GM23338 (cell line): ENCODE measurements around the gene PURA. TPM values are rescaled to one million over a fixed set of nuclear protein-coding genes. Genes with fewer than 3 reads are reported as not detected.

Source experiments
- ATAC-seq: fragments of 200-7000 bp; cut with Tn5 transposase; 3 replicates; pipeline ENCODE4 v1.9.1; 2020
- DNase-seq: peaks from one replicate; pipeline ENCODE4 v3.0.0-alpha.2; 2015; ENCODE audit warnings: low spot score
- H2AFZ ChIP-seq: fragments of 200-600 bp; sonication (generic); 2 replicates; pipeline ENCODE4 v1.8.0; 2016; ENCODE audit warnings: antibody characterized with exemption, mild to moderate bottlenecking, moderate library complexity
- H3F3A ChIP-seq: fragments of 200-600 bp; sonication (generic); replicated peaks from 2 replicates; pipeline ENCODE4 v1.8.0; 2017; ENCODE audit warnings: antibody characterized with exemption, mixed run types, low read depth
- H3K27ac ChIP-seq: fragments of 200-600 bp; sonication (generic); 2 replicates; pipeline ENCODE4 v1.6.1; 2016; ENCODE audit warnings: low read depth
- H3K27me3 ChIP-seq: fragments of 200-600 bp; sonication (generic); 2 replicates; pipeline ENCODE4 v1.8.0; 2016; ENCODE audit warnings: mild to moderate bottlenecking, mixed run types, moderate library complexity; ENCODE audit not compliant: insufficient read depth
- H3K36me3 ChIP-seq: fragments of 200-600 bp; sonication (generic); 2 replicates; pipeline ENCODE4 v1.8.0; 2016; ENCODE audit warnings: mild to moderate bottlenecking; ENCODE audit not compliant: insufficient read depth
- H3K4me1 ChIP-seq: fragments of 200-600 bp; sonication (generic); 2 replicates; pipeline ENCODE4 v1.8.0; 2016; ENCODE audit warnings: mild to moderate bottlenecking, moderate library complexity; ENCODE audit not compliant: insufficient read depth
- H3K4me2 ChIP-seq: fragments of 200-600 bp; sonication (generic); 2 replicates; pipeline ENCODE4 v1.7.1; 2017; ENCODE audit warnings: mixed run types
- H3K4me3 ChIP-seq: fragments of 200-600 bp; sonication (generic); 2 replicates; pipeline ENCODE4 v1.6.1; 2016; ENCODE audit warnings: mixed run types
- H3K79me2 ChIP-seq: fragments of 200-600 bp; sonication (generic); replicated peaks from 2 replicates; pipeline ENCODE4 v1.8.0; 2017; ENCODE audit warnings: mild to moderate bottlenecking; ENCODE audit not compliant: insufficient read depth
- H3K9me2 ChIP-seq: fragments of 200-600 bp; sonication (generic); 2 replicates; pipeline ENCODE4 v1.8.0; 2017; ENCODE audit not compliant: insufficient read depth
- H4K20me1 ChIP-seq: fragments of 200-600 bp; sonication (generic); replicated peaks from 2 replicates; pipeline ENCODE4 v1.8.0; 2017; ENCODE audit warnings: mild to moderate bottlenecking; ENCODE audit not compliant: insufficient read depth
- H3K27ac Mint-ChIP-seq: 2 replicates; pipeline ENCODE4 v1.8.0; 2020; ENCODE audit warnings: inconsistent platforms, mild to moderate bottlenecking, moderate library complexity, mixed read lengths
- H3K27me3 Mint-ChIP-seq: 3 replicates; pipeline ENCODE4 v1.8.0; 2022; ENCODE audit warnings: low read depth, mild to moderate bottlenecking, moderate library complexity, mixed read lengths, inconsistent platforms; ENCODE audit not compliant: insufficient read depth, poor library complexity
- H3K36me3 Mint-ChIP-seq: 3 replicates; pipeline ENCODE4 v1.8.0; 2021; ENCODE audit warnings: low read depth, mild to moderate bottlenecking, inconsistent platforms, moderate library complexity, mixed read lengths
- H3K4me1 Mint-ChIP-seq: 3 replicates; pipeline ENCODE4 v1.8.0; 2020; ENCODE audit warnings: mild to moderate bottlenecking, inconsistent platforms, mixed read lengths
- H3K4me3 Mint-ChIP-seq: 3 replicates; pipeline ENCODE4 v1.8.0; 2021; ENCODE audit warnings: moderate library complexity, mild to moderate bottlenecking, inconsistent platforms, mixed read lengths
- H3K9me3 Mint-ChIP-seq: 3 replicates; pipeline ENCODE4 v1.8.0; 2020; ENCODE audit warnings: moderate library complexity, mild to moderate bottlenecking, inconsistent platforms, mixed read lengths
- CREB1 ChIP-seq: fragments of 250-450 bp; sonication (Bioruptor Pico); IDR thresholded peaks from 2 replicates; pipeline ENCODE4 v1.5.0; 2020; ENCODE audit warnings: low read depth, mild to moderate bottlenecking, moderate library complexity
- CTCF ChIP-seq, 2 experiments: fragments of 200-600 bp in 1 of 2; sonication (generic) in 1 of 2; conservative IDR thresholded peaks; 2 replicates each; pipeline versions ENCODE4 v1.5.1 to v1.6.1; 2016 to 2017; ENCODE audit warnings: antibody characterized with exemption in 2 of 2, low read depth in 2 of 2, mild to moderate bottlenecking in 2 of 2, moderate library complexity in 1 of 2
- ETS1 ChIP-seq: IDR thresholded peaks from 2 replicates; pipeline ENCODE4 v1.6.1; 2016; ENCODE audit warnings: antibody characterized with exemption
- EZH2 ChIP-seq: fragments of 200-600 bp; sonication (generic); IDR thresholded peaks from one replicate; pipeline ENCODE4 v1.8.0; 2017; ENCODE audit warnings: antibody characterized with exemption, mild to moderate bottlenecking, low read depth; ENCODE audit not compliant: unreplicated experiment
- EZH2phosphoT487 ChIP-seq: fragments of 200-600 bp; sonication (generic); IDR thresholded peaks from one replicate; pipeline ENCODE4 v1.8.1; 2018; ENCODE audit warnings: antibody characterized with exemption; ENCODE audit not compliant: unreplicated experiment
- JUNB ChIP-seq: IDR thresholded peaks from one replicate; pipeline ENCODE4 v1.6.1; 2016; ENCODE audit warnings: antibody characterized with exemption; ENCODE audit not compliant: unreplicated experiment
- NANOG ChIP-seq: IDR thresholded peaks from 2 replicates; pipeline ENCODE4 v1.6.1; 2016; ENCODE audit warnings: antibody characterized with exemption, borderline replicate concordance
- POLR2AphosphoS5 ChIP-seq: IDR thresholded peaks from 2 replicates; pipeline ENCODE4 v1.6.1; 2016; ENCODE audit warnings: antibody characterized with exemption, low read depth
- REST ChIP-seq: IDR thresholded peaks from one replicate; pipeline ENCODE4 v1.6.1; 2018; ENCODE audit warnings: antibody characterized with exemption; ENCODE audit not compliant: unreplicated experiment
- STAT1 ChIP-seq: IDR thresholded peaks from one replicate; pipeline ENCODE4 v1.6.1; 2016; ENCODE audit warnings: antibody characterized with exemption; ENCODE audit not compliant: unreplicated experiment
- ZNF114 ChIP-seq: fragments of 250-450 bp; sonication (Bioruptor Pico); IDR thresholded peaks from 2 replicates; pipeline ENCODE4 v1.5.0; 2020; ENCODE audit warnings: mild to moderate bottlenecking, moderate library complexity
- ZNF331 ChIP-seq: fragments of 250-450 bp; sonication (Bioruptor Pico); IDR thresholded peaks from 2 replicates; pipeline ENCODE4 v1.5.0; 2020; ENCODE audit warnings: low read depth, mild to moderate bottlenecking, moderate library complexity
- ZNF462 ChIP-seq: fragments of 250-450 bp; sonication (Bioruptor Pico); IDR thresholded peaks from 2 replicates; pipeline ENCODE4 v1.5.0; 2020; ENCODE audit warnings: mild to moderate bottlenecking, moderate library complexity
- polyA plus RNA-seq: library from polyadenylated mRNA; unstranded; fragments of >200 nt; fragmentation: Nextera tagmentation; extraction: Ambion mirVana; gene quantifications from 2 replicates; pipeline ENCODE4 v1.2.1, GENCODE V29; 2016
- total RNA-seq: library from RNA; depleted of rRNA; stranded (reverse); fragments of >200 nt; shearing (Covaris generic); gene quantifications from 2 replicates; pipeline ENCODE4 v1.2.3, GENCODE V29; 2014

Gene PURA
- total and polyA plus RNA-seq, 2 experiments from 2014 or later: 1.5 to 2.3 TPM

GRCh38 chr5:140093866-140094265 is 20.0 kb upstream of the PURA start:
- Histone ChIP-seq H3K36me3 (no peaks in the 10 kb centered on the region), H4K20me1 (no peaks in the 10 kb centered on the region), H3K4me1 (no peaks in the 10 kb centered on the region), H3K27me3 (peaks cover 7% of the 10 kb centered on the region; the same call in 1 of the 2 replicates), H2AFZ (no peak overlapping the region), H3K27ac (no peak overlapping the region), H3K4me3 (no peak overlapping the region), H3F3A (no peaks in the 10 kb centered on the region), H3K9me2 (no peaks in the 10 kb centered on the region), H3K79me2 (no peaks in the 10 kb centered on the region), H3K4me2 (no peak overlapping the region)
- no peaks in the 10 kb centered on the region for H3K4me1 Mint-ChIP-seq
- no peaks in the 10 kb centered on the region for H3K36me3 Mint-ChIP-seq
- TF ChIP-seq NANOG (no peak), EZH2 (no peak), REST (no peak), CREB1 (no peak), CTCF (conservative IDR thresholded peaks at IDR 0.05; ENCODE audit: low read depth in 2 of 2) (no peak), POLR2AphosphoS5 (no peak), JUNB (no peak), ZNF331 (CRISPR knock-in tag) (no peak), ZNF114 (no peak), ZNF462 (CRISPR knock-in tag) (no peak), EZH2phosphoT487 (no peak), ETS1 (no peak), STAT1 (no peak)
- H3K27ac Mint-ChIP-seq: no peak overlapping the region
- no peak for ATAC-seq
- H3K27me3 Mint-ChIP-seq: no peaks in the 10 kb centered on the region
- no peaks in the 10 kb centered on the region for H3K9me3 Mint-ChIP-seq
- DNase-seq: no peak
- H3K4me3 Mint-ChIP-seq: no peak overlapping the region
